ENCODE data around the gene RNASET2.

RNASET2 gene

GRCh38 chr6:166944666-166945256 is 11.6 kb downstream of the RNASET2 start:
- no peak for FAIRE-seq

DNA sequence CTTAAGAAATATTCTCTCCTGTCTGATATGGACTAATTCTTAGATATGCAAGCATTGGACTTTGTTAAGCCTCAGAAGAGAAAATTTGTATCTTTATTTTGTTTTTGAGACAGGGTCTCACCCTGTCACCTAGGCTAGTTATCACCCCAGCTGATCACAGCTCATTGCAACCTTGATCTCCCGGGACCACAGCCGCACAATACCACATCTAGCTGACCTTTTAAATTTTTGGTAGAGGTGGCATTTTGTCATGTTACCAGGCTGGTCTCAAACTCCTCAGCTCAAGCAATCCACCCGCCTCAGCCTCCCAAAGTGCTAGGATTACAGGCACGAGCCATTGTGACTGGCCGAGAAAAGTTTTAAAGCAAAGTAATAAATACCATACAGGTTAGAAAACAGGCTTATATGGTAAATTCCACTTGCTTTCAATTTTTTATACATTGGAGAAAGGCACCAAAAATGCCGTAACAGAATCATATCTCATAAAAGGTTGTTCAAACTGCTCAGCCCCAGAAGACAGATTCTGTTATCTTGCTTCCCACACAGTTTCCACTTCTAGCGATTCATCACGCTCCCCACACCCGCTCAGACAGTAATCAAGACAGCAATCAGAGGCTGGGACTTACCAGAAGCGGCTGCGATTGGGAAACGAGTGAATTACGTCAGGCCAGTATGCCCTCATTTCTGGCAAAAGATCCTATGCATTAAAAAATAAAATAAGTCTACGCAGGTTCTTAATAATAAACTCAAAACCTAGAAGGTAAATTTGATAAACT is 13.8 kb downstream of the RNASET2 start:
- no peak for FAIRE-seq

DNA sequence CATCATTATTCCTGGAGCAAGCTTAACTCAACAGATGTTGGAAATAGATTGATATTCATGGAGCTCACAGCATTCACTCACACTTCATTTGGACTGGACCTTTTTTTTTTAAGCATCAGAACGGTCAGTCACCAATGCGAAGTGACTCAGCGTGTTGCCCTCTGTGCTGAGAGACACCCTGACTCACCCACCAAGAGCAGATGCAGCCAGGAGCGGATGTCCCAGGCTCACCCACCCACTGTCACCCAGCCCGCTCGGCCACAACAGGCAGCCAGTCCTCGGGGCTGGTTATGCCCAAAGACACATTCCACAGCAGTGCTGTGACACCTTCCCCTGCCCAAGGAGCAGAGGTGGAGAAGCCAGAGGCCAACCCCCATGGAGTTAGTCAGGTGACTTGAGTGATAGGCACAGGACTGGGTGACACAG is 15.7 kb downstream of the RNASET2 start:
- FAIRE-seq, result no peak

- FAIRE-seq, result no peak
Measured at GRCh38 chr6:166939894-166940293, 16.5 kb downstream of the RNASET2 start.

DNA sequence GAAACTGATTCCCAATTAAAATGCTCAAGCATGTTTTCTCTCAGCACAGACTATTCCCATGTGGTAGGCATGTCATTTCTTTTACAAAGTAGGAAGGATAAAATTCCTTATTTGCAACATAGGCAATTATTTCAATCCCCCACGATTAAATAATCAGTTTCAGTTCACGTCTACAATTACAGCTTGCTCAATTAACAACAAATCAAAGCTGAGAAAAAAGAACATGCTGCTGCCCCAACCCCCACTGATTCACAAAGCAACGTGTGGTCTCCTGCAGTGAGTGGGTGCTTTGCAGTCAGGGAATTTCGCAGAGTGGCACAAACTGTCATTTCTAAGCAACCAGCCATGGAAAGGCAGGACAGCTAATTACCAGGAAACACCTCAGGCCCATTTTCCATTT is 17.0 kb downstream of the RNASET2 start:
- FAIRE-seq, result no peak

DNA sequence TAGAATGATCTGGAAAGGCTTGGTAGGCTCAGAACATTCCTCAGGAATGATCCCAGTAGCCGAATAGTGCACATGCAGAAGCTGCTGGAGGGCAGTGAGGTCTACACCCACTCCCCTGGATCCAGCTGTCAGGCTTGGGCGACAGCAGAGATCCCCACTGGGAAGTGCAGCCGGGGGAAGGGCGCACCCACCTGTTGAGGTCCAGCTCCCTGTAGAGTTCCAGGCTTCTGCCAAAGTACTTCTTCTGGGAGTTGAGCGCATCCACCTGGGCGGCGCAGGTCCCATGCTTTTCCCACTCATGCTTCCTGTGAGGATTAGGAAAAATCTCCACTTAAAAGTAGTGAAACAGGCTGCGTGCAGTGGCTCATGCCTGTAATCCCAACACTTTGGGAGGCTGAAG is 17.6 kb downstream of the RNASET2 start:
- no peak for FAIRE-seq

- FAIRE-seq, result no peak
Measured at GRCh38 chr6:166938150-166938549, 18.2 kb downstream of the RNASET2 start.

GRCh38 chr6:166937746-166938145 is 18.6 kb downstream of the RNASET2 start:
- no peak for FAIRE-seq

GRCh38 chr6:166936079-166936787 is 20.1 kb downstream of the RNASET2 start:
- no peak for FAIRE-seq

DNA sequence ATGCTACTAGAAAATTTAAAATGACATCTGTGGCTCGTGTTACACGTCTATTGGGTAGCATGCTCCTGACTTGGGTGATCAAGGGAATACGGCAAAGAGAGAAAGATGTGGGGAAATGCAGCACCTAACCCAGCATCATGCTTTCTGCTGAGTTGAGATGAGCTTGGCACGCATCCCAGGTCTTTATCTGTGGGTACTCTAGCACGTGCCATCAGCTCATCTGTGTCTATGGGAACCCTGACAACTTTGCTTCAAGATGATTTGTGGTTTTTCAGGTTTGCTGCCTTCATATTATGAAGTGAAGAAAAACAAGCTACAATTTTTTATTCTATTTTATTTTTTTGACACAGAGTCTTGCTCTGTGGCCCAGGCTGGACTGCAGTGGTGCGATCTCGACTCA is 21.0 kb downstream of the RNASET2 start:
- no peak for FAIRE-seq

DNA sequence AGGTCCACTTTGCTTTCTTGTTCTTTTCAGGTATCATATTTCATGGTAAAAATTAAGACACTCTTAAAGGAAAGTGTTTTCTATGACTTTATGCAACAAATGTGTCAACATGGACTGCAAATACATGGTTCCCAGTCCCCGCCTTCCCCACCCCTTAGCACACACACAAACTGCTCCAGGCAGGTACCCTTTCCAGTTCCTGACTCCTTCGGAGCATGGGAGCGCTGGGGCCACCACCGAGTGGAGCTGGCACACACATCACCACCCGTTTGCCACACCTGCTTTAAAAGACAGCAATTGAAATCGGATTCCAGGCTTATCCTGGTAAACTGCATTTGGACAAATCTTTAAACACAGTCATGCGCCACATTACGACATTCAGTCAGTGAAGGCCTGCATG is 22.2 kb downstream of the RNASET2 start:
- FAIRE-seq, result no peak

DNA sequence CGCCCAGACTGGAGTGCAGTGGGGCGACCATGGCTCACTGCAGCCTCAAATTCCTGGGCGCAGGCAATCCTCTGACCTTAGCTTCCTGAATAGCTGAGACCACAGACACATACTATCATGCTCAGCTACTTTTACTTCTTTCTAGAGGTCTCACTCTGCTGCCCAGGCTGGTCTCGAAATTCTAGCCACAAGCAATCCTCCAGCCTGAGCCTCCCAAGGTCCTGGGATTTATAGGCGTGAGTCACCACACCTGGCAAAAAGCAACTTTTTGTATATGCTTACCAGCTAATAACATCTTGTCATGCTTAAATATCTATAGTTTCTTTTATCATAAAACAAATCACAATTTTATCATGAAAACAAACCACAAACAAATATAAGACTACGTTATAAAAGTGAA is 23.0 kb downstream of the RNASET2 start:
- FAIRE-seq, result no peak

- no peak for FAIRE-seq
Measured at GRCh38 chr6:166932616-166933015, 23.7 kb downstream of the RNASET2 start.

DNA sequence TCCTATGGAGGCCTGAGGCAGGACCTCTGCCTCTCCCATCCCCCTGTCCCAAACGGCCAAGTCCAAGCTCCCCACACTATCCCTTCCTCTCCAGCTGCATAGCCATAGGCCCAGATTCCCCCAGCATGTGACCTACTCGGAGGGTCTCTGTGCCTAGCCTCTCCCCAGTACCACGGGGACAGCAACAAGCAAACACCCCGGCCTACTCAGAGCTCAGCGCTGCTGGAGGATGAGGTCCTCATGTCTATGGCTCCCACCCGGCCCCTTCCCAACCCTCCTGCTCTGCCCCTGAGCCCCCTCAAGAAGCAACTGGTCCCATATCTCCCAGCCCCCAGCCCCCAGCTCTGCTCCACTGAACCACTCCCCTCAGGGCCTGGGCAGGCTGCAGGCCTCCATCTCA is 24.2 kb downstream of the RNASET2 start:
- FAIRE-seq, result no peak

DNA sequence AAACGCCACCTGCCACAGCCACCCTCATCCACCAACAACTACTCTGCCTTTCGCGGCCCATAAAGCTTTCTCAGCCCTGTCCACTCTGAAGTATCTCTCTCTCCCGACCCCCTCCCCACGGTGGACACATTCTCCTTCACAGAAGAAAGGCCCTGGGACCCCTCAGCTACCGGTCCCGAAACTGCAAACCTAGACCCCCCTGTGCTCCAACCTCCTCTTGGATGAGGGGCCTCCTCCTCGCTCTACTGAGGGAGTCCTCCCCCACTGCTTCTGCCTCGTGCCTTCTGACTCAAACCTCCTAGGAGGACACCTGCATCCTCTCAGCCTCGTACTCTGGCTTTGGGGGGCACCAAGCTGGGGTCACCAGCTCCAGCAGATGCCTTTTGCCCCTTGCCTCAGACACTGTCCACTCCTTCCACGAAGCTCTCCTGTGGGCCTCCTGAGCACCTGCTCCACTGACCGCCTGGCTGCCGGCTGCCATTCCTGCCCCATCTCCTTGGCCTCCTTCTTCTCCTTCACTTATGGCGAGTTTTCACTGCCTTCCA is 24.9 kb downstream of the RNASET2 start:
- FAIRE-seq, result no peak

GRCh38 chr6:166930354-166930891 is 25.9 kb downstream of the RNASET2 start:
- no peak for FAIRE-seq

- FAIRE-seq, result no peak
Measured at GRCh38 chr6:166929542-166930189, 26.7 kb downstream of the RNASET2 start.

DNA sequence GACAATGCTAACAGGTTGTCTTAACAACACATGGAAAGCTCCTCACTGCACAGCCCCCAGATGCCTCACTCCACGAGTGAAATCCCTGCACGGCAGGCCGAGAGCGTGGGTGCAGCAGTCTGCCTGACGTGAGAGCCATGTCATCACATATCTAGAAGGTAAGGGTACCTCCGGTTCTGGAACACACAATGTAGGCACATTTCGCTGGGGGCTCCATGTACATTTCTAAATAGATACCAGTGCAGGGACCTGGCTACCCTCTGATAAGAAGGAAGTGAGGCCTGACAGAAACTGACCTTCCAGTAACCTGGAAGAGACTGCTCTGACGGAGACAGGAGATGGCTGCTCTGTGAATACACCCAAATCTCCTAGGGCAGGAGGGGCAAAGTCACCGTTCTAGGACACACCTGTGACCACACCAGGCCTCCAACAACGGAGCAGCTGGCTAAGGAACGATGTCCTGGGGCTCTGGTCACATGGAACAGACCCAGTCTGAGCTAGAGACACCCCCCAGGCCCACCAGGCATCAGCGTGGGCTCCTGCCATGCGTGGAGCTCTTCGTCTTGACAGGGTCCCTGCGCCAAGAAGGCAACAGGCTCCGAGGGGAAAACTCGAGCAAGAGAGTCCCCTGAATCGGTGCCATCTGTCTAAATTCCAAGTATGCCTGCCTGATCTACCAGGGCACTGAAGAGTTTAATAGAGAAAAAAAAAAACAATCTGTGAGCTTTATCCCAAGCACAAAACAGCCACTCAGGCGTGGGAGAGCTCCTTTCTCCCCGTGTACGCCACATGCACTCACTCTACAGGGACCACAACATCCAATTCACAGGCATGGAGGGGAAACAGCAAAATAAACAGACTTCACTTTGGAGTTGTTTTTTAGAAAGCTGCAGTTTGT is 27.5 kb downstream of the RNASET2 start:
- FAIRE-seq, result no peak

- no peak for FAIRE-seq
Measured at GRCh38 chr6:166927935-166928643, 28.3 kb downstream of the RNASET2 start.

- no peak for FAIRE-seq
Measured at GRCh38 chr6:166927240-166927934, 29.0 kb downstream of the RNASET2 start.

DNA sequence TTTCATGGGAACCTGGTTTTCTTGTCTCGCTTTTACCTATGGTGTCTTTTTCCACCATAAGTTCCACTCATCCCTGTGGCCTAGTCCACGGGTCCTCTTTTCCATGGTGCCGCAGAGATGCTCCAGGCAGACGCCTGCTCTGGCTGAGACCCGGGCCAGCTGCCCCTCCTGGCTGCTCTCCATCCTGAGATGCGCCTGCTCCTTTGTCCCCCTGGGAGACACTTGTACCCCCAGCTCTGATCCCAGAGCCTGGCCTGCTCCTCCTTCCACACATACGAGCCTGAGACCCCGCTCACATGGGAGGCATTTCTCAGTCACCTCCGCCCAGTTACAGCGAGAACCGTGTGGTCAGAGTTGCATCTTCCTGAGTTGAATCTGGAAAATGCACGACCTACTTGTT is 29.6 kb downstream of the RNASET2 start:
- FAIRE-seq, result no peak

Data from islet of Langerhans (tissue), 1 donor.